Skin of body (tissue), 3 donors: ENCODE measurements around the gene GBA2. TPM values are rescaled to one million over a fixed set of nuclear protein-coding genes. Genes with fewer than 3 reads are reported as not detected.
A peak's percentile ranks its signal among the peaks of the same experiment; 100 is the strongest.

Experiments used
- DNase-seq: peaks from one replicate; lab custom pipeline; 2025; lab: John Stamatoyannopoulos, UW
- small RNA-seq: library from RNA; depleted of rRNA; stranded (forward); fragments of <200 nt; gene quantifications from one replicate; pipeline ENCODE3, GENCODE V24; 2014; ENCODE audit warnings: low replicate concordance
- total RNA-seq: library from RNA; depleted of rRNA; stranded (reverse); fragments of >200 nt; gene quantifications from one replicate; pipeline ENCODE4 v1.2.3, GENCODE V29; 2014

Gene GBA2
- total RNA-seq, 1 donor from 2014 or later, result 32.1 TPM

DNA sequence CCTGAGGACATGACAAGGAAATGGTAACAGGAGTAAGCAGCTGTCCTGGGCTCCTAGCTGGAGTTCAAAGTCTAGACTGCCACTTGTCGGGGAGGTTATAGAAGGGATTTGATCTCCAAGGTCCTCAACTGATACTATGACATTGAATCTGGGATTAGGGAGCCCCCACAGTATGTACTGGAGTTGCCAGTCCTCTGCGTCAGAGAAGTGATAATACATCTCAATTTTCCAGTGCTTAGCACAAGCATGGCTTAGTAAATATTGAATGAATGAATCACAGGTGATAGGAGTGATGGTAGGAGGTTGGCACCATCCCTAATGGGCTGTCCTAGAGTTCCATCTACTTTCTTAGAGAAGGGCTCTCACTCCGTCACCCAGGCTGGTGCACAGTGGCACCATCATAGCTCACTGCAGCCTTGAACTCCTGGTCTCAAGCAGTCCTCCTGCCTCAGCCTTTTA, 53.1 kb downstream of the GBA2 start:
- DNase-seq, result no peak

DNA sequence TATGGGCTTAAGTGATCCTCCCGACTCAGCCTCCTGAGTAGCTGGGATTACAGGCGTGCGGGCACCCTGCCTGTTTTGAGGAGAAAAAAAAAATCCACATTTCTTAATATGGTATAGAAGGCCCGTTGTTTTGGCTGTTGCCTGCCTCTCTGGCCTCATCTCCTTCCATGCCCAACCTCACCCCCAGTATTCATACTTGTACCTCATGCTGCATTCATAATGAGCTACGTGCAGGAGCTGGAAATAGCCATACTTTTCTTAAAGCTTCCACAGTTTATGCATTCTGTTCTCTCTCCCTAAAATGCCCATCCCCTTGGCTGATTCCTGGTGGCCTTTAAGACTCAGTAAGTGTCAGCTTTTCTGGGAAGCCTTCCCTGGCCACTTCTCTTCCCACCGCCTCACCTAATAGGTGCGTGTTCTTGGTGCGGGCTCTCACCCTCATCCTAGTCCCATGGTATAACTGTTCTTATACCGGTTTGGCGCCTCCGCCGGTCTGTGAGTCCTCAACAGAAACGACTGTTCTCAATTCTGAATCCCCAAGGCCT, 57.2 kb downstream of the GBA2 start:
- DNase-seq, result no peak

DNA sequence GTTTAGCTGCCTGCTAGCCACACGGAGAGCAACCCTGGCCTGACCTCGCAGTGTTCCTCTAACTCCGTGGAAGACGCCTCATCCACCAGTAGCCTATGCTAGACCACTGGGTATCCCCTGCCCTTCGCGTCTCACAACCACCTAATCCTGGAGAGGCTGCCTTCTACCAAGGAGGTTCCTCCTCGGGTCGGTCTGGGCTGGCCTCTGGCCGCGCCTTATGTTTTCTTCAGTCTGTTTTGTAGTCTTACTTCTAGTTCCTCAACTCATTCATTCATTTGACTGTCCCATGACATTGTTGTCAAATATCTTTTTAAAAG, 57.7 kb downstream of the GBA2 start:
- no peak for DNase-seq

DNA sequence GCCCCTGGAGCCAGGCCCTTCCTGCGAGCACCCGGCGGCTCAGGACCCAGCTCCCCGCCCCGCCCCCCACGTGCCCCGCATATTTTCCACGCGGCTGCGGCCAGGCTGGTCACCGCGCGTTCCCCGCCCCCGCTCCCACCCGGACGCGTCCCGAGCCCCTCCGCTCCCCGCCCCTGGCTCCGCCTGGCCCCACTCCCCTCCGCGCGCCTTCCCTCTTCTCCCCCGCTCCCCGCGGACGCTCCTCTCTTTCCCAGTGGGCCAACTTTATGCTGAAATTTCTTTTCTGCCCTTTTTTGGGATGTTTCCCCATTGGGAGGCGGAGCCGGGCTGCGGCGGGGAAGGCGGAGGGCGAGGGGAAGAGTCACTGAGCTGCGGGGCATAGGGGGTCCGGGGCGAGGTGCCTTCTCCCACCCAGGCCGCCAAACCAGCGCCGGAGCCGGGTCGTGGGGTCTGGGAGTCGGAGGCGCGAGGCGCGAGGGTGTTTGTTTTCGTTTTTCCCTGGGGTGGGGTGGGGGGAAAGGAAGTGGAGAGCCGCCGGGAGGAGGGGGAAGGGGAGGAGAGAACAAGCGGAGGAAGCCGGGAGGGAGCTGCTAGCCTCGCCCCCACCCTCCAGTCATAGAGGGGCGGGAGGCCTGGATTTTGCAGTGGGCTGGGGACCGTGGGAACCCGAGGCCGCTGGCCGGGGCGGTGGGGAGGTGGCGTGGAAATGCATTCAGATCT, 58.3 kb downstream of the GBA2 start:
- no peak for DNase-seq

DNA sequence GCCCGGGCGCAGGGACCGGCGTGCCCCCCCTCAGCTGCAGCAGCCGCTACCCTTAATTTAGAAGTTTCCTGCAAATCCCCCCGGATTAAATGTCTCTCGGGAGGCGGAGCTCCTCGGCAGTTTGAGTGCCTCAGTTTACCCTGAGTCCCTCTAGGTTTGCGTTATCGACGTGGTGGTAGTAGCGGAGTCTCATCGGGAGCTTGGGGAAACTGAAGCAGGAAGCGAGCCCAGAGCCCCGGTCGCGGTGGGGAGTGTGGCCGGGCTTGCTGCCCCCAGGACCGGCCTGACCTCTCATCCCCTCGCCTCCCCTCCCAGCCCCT, 58.8 kb downstream of the GBA2 start:
- peak; percentile 64 for DNase-seq

DNA sequence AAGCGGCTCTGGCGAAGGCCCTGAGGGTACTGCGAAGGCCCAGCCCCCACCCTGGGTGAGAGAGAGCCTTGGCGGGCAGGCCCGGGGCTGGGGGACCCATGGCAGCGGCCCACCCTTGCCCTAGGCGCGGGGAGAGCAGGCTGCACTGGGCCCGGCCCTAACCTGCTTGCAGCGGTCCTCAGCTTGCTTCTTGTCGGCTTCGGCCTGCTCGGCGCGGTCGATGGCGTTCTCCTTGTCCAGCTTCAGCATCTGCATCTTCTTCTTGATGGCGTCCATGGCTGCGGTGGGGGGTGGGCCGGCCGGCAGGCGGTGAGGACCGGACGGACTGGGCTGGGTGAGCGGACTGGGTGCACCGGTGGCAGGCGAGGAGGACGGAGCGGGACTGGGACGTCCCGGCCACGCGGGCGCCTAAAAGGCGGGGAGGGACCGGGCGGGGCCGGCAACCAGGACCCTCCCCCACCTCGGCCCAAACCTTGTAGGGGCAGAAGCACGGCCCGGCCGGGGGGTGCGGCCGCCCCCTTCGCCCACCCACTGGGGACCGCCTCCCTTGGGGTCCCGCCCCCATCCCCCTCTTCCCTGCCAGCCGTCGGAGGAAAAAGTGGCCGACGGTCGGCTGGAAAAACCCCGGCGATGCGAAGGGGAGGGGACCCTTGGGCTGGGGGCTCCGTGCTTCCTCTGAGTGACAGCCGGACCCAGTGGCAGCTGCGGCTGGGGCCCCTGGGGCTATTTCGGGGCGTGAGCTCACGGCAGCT, 59.3 kb downstream of the GBA2 start, which contains the start of gene TPM2:
Gene TPM2, minus strand, starts transcription at position 384 of the 752 bp plus-strand sequence. Its CDS starts 108 bp downstream, at position 276.
- no peak for DNase-seq

DNA sequence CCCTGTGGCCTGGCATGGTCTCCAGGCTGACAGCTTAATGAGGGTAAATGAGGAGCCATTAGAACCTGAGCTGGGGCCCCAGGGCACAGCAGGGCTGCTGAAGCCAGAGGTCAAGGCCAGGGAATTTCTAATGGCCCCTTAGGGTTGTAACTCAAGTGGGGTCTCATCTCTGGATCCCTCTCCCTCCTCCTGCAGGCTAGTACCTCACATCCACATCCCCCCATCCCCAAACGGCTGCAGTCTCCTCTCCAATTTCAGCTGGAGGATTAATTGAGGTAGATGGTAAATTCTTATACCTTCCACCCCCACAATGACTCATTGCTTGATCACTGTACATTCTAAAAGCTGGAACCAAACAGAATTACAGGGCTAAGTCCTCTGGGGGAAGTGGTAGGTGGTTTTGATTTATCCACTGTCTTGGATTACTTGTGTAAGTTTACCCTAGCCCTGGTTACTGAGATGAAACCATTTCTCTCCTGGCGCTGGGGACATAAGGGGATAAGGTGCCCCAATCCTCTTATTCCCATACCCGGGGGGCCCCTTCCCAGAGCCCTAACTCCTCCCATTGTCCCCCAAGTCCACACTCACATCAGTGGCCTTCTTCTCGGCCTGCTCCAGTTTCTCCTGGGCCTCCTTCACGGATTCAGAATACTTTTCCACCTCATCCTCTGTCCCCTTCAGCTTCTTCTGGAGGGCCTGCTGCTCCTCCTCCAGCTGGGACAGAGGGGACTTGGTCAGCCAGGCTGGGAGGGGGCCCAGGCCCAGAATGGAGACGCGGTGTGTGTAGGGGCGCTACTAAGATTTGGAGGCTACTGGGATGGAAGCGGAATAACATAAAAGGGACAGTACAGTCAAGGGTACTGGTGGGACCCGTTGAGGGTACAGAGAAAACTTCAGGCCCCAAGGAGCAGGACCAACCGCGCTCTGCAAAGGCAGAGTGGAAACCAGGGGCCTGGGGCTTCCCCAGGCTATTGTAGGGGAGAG, 60.2 kb downstream of the GBA2 start:
- no peak for DNase-seq

DNA sequence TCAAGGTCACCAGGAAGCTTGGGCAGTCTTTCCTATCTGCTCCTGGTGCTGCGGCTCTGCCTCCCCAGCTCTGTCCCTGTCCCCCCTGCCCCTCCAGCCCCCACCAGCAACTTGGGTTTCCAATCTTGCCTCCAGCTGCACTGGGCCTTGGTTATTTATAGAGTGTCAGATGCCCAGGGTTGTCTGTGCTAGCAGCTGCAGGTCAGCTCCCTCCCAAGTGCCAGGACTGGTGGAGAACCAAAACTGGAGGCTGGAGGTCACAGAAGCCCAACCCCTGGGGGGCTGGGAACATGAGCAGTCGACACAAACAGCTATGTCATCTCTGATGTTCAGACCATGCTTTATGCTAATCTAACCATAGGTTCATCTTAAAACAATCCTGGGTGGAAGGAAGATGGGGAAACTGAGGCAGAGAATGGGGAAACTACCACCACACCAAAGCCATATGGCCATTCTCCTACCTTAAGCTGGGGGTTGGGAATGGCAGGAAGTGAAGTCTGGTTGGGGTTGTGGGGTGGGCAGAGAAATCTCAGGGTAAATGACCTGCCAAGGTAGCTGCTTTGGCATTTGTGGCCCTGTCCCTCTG, 61.0 kb downstream of the GBA2 start:
- DNase-seq, result no peak

DNA sequence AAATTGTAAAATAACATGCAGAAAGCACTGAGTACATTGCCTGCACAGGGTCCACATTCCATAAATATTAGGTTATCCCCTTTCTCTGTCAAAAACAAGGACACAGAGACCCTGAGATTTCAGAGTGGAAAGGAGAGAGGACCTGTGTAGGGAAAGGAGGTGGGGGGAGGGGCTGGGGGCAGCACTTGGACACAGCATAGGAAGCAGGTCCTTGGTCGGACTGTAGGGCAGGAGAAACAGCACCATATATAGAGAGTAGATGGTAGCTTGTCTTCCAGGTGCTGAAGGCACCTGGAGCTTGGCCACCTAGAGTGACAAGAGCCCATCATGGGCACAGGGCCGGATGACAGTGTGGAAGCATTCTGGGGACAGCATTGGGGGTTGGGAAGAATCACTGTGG, 61.7 kb downstream of the GBA2 start:
- DNase-seq, result no peak

Small RNA genes lying within 50 kb of the gene (small RNA-seq; reads per million reads assigned to genes)
- not detected for gene MIR6853

Other genes starting within 250 kb of the GBA2 start
- 10.5 TPM for gene TESK1, start 144.0 kb downstream of the GBA2 start, total RNA-seq
- gene CD72, start 130.8 kb downstream of the GBA2 start, total RNA-seq, result 1.6 TPM
- gene SIT1, start 98.3 kb downstream of the GBA2 start, total RNA-seq, result 0.30 TPM
- 94,985 TPM for gene RMRP, start 91.2 kb downstream of the GBA2 start, total RNA-seq
- gene CCDC107, start 90.9 kb downstream of the GBA2 start, total RNA-seq, result 9.8 TPM
- 2.4 TPM for gene ARHGEF39, start 84.0 kb downstream of the GBA2 start, total RNA-seq
- gene CA9, start 75.3 kb downstream of the GBA2 start, total RNA-seq, result 2.2 TPM
- 517 TPM for gene TPM2, start 59.3 kb downstream of the GBA2 start, total RNA-seq
- gene TLN1, start 17.0 kb downstream of the GBA2 start, total RNA-seq, result 93.7 TPM
- 19.0 TPM for gene CREB3, start 16.6 kb downstream of the GBA2 start, total RNA-seq
- 8.8 TPM for gene RGP1, start 59 bp upstream of the GBA2 start, total RNA-seq
- gene MSMP, start 5.0 kb upstream of the GBA2 start, total RNA-seq, result not detected
- gene NPR2, start 42.4 kb upstream of the GBA2 start, total RNA-seq, result 31.5 TPM
- gene SPAG8, start 63.0 kb upstream of the GBA2 start, total RNA-seq, result 1.2 TPM
- gene HINT2, start 65.8 kb upstream of the GBA2 start, total RNA-seq, result 12.3 TPM
- gene FAM221B, start 79.5 kb upstream of the GBA2 start, total RNA-seq, result not detected
- gene TMEM8B, start 80.0 kb upstream of the GBA2 start, total RNA-seq, result 3.6 TPM
- gene OR13J1, start 121.2 kb upstream of the GBA2 start, total RNA-seq, result not detected
- not detected for gene HRCT1, start 157.0 kb upstream of the GBA2 start, total RNA-seq
- gene SPAAR, start 160.3 kb upstream of the GBA2 start, total RNA-seq, result 0.79 TPM
- not detected for gene OR2S2, start 208.9 kb upstream of the GBA2 start, total RNA-seq